Measurements from ENCODE around the gene TSPAN16.
A peak's percentile ranks its signal among the peaks of the same experiment; 100 is the strongest.

GRCh38 chr19:11254666-11255065 lies 41.3 kb upstream of the TSPAN16 start:
- TF ChIP-seq CTCF (IDR thresholded peaks at IDR 0.05) (peak in 4 of 12 donors; percentile 9 to 29 (median 18)), POLR2A (IDR thresholded peaks at IDR 0.05) (no peak)

All from heart left ventricle (tissue), 13 donors.